K562 (cell line): ENCODE measurements around the gene FAM117B. TPM values are rescaled to one million over a fixed set of nuclear protein-coding genes. Genes with fewer than 3 reads are reported as not detected.

Experiments
- ATAC-seq: fragments of 200-7000 bp; cut with Tn5 transposase; 3 replicates; pipeline ENCODE4 v1.9.1; 2020; ENCODE audit warnings: moderate library complexity
- BruUV-seq: library from RNA; stranded (reverse); fragments of 400-500 nt; replicated peaks from 2 replicates; lab custom pipeline; 2021; lab: Mats Ljungman, UMichigan
- CTCF ChIA-PET: fragments of 300-600 bp; formaldehyde crosslinking; extraction: SDS; loops from one replicate; lab custom pipeline; 2021; ENCODE audit warnings: low intra/inter-chr PET ratio; lab: Yijun Ruan, JAX
- POLR2A ChIA-PET: fragments of 300-600, 350-650 bp; sonication (Branson Sonifier 250); formaldehyde crosslinking; extraction: SDS; loops from one replicate; lab custom pipeline; 2021; ENCODE audit warnings: antibody characterized with exemption, inconsistent platforms; lab: Yijun Ruan, JAX
- DNase-seq, 4 experiments: peaks; one replicate each; pipeline versions ENCODE4 v3.0.0 to v3.0.0-alpha.2; 2011 to 2018; ENCODE audit warnings: low spot score in 3 of 4, mixed read lengths in 3 of 4; ENCODE audit errors: extremely low read depth in 1 of 4
- FAIRE-seq: peaks from 2 replicates; lab custom pipeline; 2011; peaks lifted over from hg19 to GRCh38; lab: Jason Lieb, UNC
- H2AFZ ChIP-seq: 2 replicates; pipeline ENCODE4 v1.6.0; 2011; ENCODE audit warnings: low read depth, low read length, control low read depth, inconsistent platforms
- H3K27ac ChIP-seq: fragments of 200-600 bp; 3 replicates; pipeline ENCODE4 v1.8.0; 2011; ENCODE audit warnings: low read depth, mild to moderate bottlenecking, control low read depth, inconsistent platforms, low read length, moderate library complexity, mixed read lengths; ENCODE audit errors: extremely low read depth
- H3K27me3 ChIP-seq, 2 experiments: fragments of 300-600 bp in 1 of 2; 2 replicates in 1 of 2; 3 replicates in 1 of 2; pipeline versions ENCODE4 v1.6.0 to v1.8.0; 2011; ENCODE audit warnings: inconsistent platforms in 2 of 2, low read length in 2 of 2, mild to moderate bottlenecking in 1 of 2, mixed read lengths in 1 of 2, moderate library complexity in 1 of 2; ENCODE audit not compliant: control insufficient read depth in 2 of 2, insufficient read depth in 2 of 2
- H3K36me3 ChIP-seq: fragments of 300-600 bp; 3 replicates; pipeline ENCODE4 v1.8.0; 2011; ENCODE audit warnings: mild to moderate bottlenecking, low read length, inconsistent platforms; ENCODE audit not compliant: control insufficient read depth, insufficient read depth
- H3K4me1 ChIP-seq, 2 experiments: fragments of 200-600 bp in 1 of 2; replicated peaks in 1 of 2; 2 replicates in 1 of 2; 3 replicates in 1 of 2; pipeline versions ENCODE4 v1.5.1 to v1.8.0; 2011; ENCODE audit warnings: inconsistent platforms in 2 of 2, low read length in 2 of 2, mild to moderate bottlenecking in 1 of 2, mixed read lengths in 1 of 2, moderate library complexity in 1 of 2; ENCODE audit not compliant: control insufficient read depth in 2 of 2, insufficient read depth in 2 of 2
- H3K4me2 ChIP-seq: 2 replicates; pipeline ENCODE4 v1.6.1; 2011; ENCODE audit warnings: low read length, control low read depth, inconsistent platforms, mixed read lengths; ENCODE audit not compliant: insufficient read depth
- H3K4me3 ChIP-seq: fragments of 200-600 bp; sonication (generic), shearing (Covaris generic); 2 replicates; pipeline ENCODE4 v1.5.1; 2016; ENCODE audit warnings: control low read depth, inconsistent platforms
- H3K79me2 ChIP-seq: fragments of 200-600 bp; 3 replicates; pipeline ENCODE4 v1.8.0; 2011; ENCODE audit warnings: low read length, inconsistent platforms; ENCODE audit not compliant: control insufficient read depth, insufficient read depth
- H3K9ac ChIP-seq, 2 experiments: 2 replicates each; pipeline versions ENCODE4 v1.6.0 to v1.6.1; 2011; ENCODE audit warnings: low read depth in 2 of 2, low read length in 2 of 2, control low read depth in 1 of 2, inconsistent platforms in 1 of 2, mild to moderate bottlenecking in 1 of 2, mixed read lengths in 1 of 2; ENCODE audit not compliant: insufficient read depth in 1 of 2
- H3K9me1 ChIP-seq: one replicate; pipeline ENCODE4 v1.6.0; 2011; ENCODE audit warnings: inconsistent platforms, mild to moderate bottlenecking, low read length, moderate library complexity; ENCODE audit not compliant: control insufficient read depth, insufficient read depth
- H3K9me3 ChIP-seq: replicated peaks from 2 replicates; pipeline ENCODE4 v1.5.1; 2011; ENCODE audit warnings: low read depth, low read length, inconsistent platforms; ENCODE audit not compliant: control insufficient read depth, insufficient read depth
- H4K20me1 ChIP-seq: replicated peaks from 2 replicates; pipeline ENCODE4 v1.6.1; 2011; ENCODE audit warnings: low read length, inconsistent platforms, mixed read lengths; ENCODE audit not compliant: control insufficient read depth, insufficient read depth
- HNRNPK ChIP-seq: fragments of 200-400 bp; formaldehyde crosslinking; IDR thresholded peaks from one replicate; pipeline ENCODE4 v1.6.1; 2018; ENCODE audit warnings: mild to moderate bottlenecking, low read depth, low read length; ENCODE audit not compliant: poor library complexity, severe bottlenecking
- SPI1 ChIP-seq: IDR thresholded peaks from 2 replicates; pipeline ENCODE4 v1.6.1; 2011; ENCODE audit warnings: low read depth, low read length, control low read depth, borderline replicate concordance
- TFAM ChIP-seq: fragments of 250-450 bp; sonication (Bioruptor Pico); conservative IDR thresholded peaks from 2 replicates; pipeline ENCODE4 v1.5.0; 2021; ENCODE audit warnings: mild to moderate bottlenecking, moderate library complexity
- ZBTB7A ChIP-seq: IDR thresholded peaks from 2 replicates; pipeline ENCODE4 v1.6.1; 2011; ENCODE audit warnings: low read depth, mild to moderate bottlenecking, low read length, moderate library complexity, borderline replicate concordance; ENCODE audit not compliant: control insufficient read depth
- WGBS: fragments of 100-300 bp; shearing (Covaris generic); methylation state at CpG from one replicate; pipeline ENCODE4 v1.1.6; 2016; ENCODE audit warnings: low coverage, mixed read lengths; ENCODE audit not compliant: insufficient coverage; ENCODE audit errors: missing lambda C conversion rate; 5-methylcytosine and 5-hydroxymethylcytosine counted together
- in situ Hi-C: fragments of 300-500 bp; cut with MboI; formaldehyde crosslinking; loops from 4 replicates; pipeline ENCODE4 v1.15.0; 2018; ENCODE audit warnings: inconsistent platforms, mixed read lengths
- intact Hi-C: fragments of 100-400 bp; cut with micrococcal nuclease; formaldehyde crosslinking; loops from 2 replicates; pipeline ENCODE4 v1.14.2; 2022
- polyA plus RNA-seq, 8 experiments: library from polyadenylated mRNA; depleted of rRNA in 4 of 8; stranded (reverse) in 5 of 8; unstranded in 3 of 8; fragments of >200 nt; fragmentation: Nextera tagmentation in 2 of 8; fragmentation: Illumina TruSeq in 1 of 8; extraction: Ambion mirVana in 2 of 8; extraction: Trizol in 1 of 8; gene quantifications; 2 replicates each; pipeline versions ENCODE4 v1.2.1 to v1.2.3, GENCODE V29; 2011 to 2014; ENCODE audit warnings: inconsistent platforms in 1 of 8, missing spikeins in 1 of 8
- total RNA-seq, 7 experiments: library from RNA; depleted of rRNA in 6 of 7; stranded (reverse); fragments of >200 nt in 6 of 7; fragmentation: Illumina TruSeq in 2 of 7; extraction: Trizol in 2 of 7; gene quantifications; 2 replicates each; pipeline versions ENCODE4 v1.2.1 to v1.2.3, GENCODE V29; 2011 to 2021; ENCODE audit warnings: low replicate concordance in 1 of 7

Gene FAM117B
- total and polyA plus RNA-seq, 9 of the 15 experiments (the other 6 are each of a cell fraction or from before 2014, with no cell fraction given): 1.6 to 5.2 (median 2.6) TPM

GRCh38 chr2:202613479-202613878, 21.3 kb upstream of the FAM117B start:
- no peak for FAIRE-seq
- Histone ChIP-seq H4K20me1 (no peaks in the 10 kb centered on the region), H3K4me2 (no peak overlapping the region), H3K4me3 (no peak overlapping the region), H3K36me3 (no peaks in the 10 kb centered on the region), H3K9me1 (no peaks in the 10 kb centered on the region), H2AFZ (no peak overlapping the region), H3K4me1 (no peaks in the 10 kb centered on the region), H3K9ac (no peak overlapping the region), H3K27ac (no peak overlapping the region), H3K27me3 (no peaks in the 10 kb centered on the region), H3K9me3 (no peaks in the 10 kb centered on the region), H3K79me2 (no peaks in the 10 kb centered on the region)
- 86% methylated on average over 1 of the region's 4 CpGs for WGBS
- ATAC-seq: no peak
- CTCF ChIA-PET: no interaction called here
- peak; percentile 63 for TF ChIP-seq HNRNPK
- no peak for TF ChIP-seq TFAM (CRISPR knock-in tag)
- no TSS peak for BruUV-seq
- in situ Hi-C loops: no loop called here
- POLR2A ChIA-PET: interaction anchor here (0.8 kb wide), 1 partner anchor 789 kb away, joined by 3 read pairs; no protein-coding TSS in a partner anchor
- intact Hi-C loops: no loop called here
- DNase-seq: no peak

GRCh38 chr2:202624133-202624532, 10.6 kb upstream of the FAM117B start:
- FAIRE-seq: no peak
- TF ChIP-seq SPI1 (peak; percentile 42; the same call in 1 of the 2 replicates), ZBTB7A (no peak)
- TF ChIP-seq, all 486 proteins: peak for 1
- in situ Hi-C loops: no loop called here
- no peaks in the 10 kb centered on the region; the same call in 1 of the 2 replicates for H3K9me3 ChIP-seq
- intact Hi-C loops: no loop called here
- no peaks in the 10 kb centered on the region for H3K9me1 ChIP-seq
- H3K27ac ChIP-seq: no peak overlapping the region
- no peak overlapping the region for H2AFZ ChIP-seq
- H3K4me1 ChIP-seq: no peaks in the 10 kb centered on the region
- DNase-seq (no peak), ATAC-seq (no peak)
- BruUV-seq: no TSS peak
- H3K79me2 ChIP-seq: no peaks in the 10 kb centered on the region
- H3K36me3 ChIP-seq: no peaks in the 10 kb centered on the region
- CTCF ChIA-PET: no interaction called here
- POLR2A ChIA-PET: no interaction called here
- no peaks in the 10 kb centered on the region for H3K27me3 ChIP-seq
- H3K4me2 ChIP-seq: no peak overlapping the region
- H4K20me1 ChIP-seq: no peaks in the 10 kb centered on the region
- H3K9ac ChIP-seq: no peak overlapping the region
- no peak overlapping the region for H3K4me3 ChIP-seq
- WGBS: 84% methylated on average over 4 of the region's 5 CpGs
